Common myeloid progenitor, CD34-positive (primary cell): Measurements from ENCODE around the gene DNAJB11.
"Not testable (repeated sequence)": the region's sequence is repeated elsewhere in the genome, so short reads cannot be mapped to it uniquely, and the experiment has no call there.

Experiments
- CTCF ChIA-PET: fragments of 350-600 bp; sonication (Branson Sonifier 250); formaldehyde crosslinking; loops from one replicate; lab custom pipeline; 2021; ENCODE audit warnings: antibody characterized with exemption; lab: Charles Lee
- POLR2A ChIA-PET: fragments of 350-600 bp; sonication (Branson Sonifier 250); formaldehyde crosslinking; loops from one replicate; lab custom pipeline; 2021; ENCODE audit warnings: antibody characterized with exemption; lab: Charles Lee
- DNase-seq, 3 donors: peaks; one replicate each; pipeline versions ENCODE4 v3.0.0 to v3.0.0-alpha.2; 2013
- H3K27ac ChIP-seq, 2 experiments: 1 replicate in 1 of 2; 2 replicates in 1 of 2; pipeline ENCODE4 v1.7.0; 2013; ENCODE audit warnings: inconsistent platforms in 2 of 2, low read length in 2 of 2, mild to moderate bottlenecking in 2 of 2, low read depth in 1 of 2, moderate library complexity in 1 of 2; ENCODE audit not compliant: severe bottlenecking in 2 of 2, insufficient read depth in 1 of 2, poor library complexity in 1 of 2
- H3K27me3 ChIP-seq, 5 experiments: replicated peaks in 2 of 5; 1 replicate in 3 of 5; 2 replicates in 2 of 5; pipeline versions ENCODE4 v1.6.1 to v1.7.0; 2013; ENCODE audit warnings: low read length in 4 of 5, mild to moderate bottlenecking in 2 of 5, moderate library complexity in 2 of 5, inconsistent platforms in 1 of 5; ENCODE audit not compliant: insufficient read depth in 5 of 5, control insufficient read depth in 4 of 5
- H3K36me3 ChIP-seq, 4 experiments: 1 replicate in 2 of 4; 2 replicates in 2 of 4; pipeline versions ENCODE4 v1.6.1 to v1.7.0; 2013; ENCODE audit warnings: low read length in 3 of 4, control low read depth in 1 of 4, mild to moderate bottlenecking in 1 of 4; ENCODE audit not compliant: control insufficient read depth in 4 of 4, insufficient read depth in 4 of 4
- H3K4me1 ChIP-seq, 4 experiments: 1 replicate in 3 of 4; 2 replicates in 1 of 4; pipeline versions ENCODE4 v1.6.1 to v1.7.1; 2013; ENCODE audit warnings: low read length in 3 of 4, mild to moderate bottlenecking in 3 of 4, control low read depth in 1 of 4, inconsistent platforms in 1 of 4, moderate library complexity in 1 of 4; ENCODE audit not compliant: control insufficient read depth in 4 of 4, insufficient read depth in 4 of 4; ENCODE audit errors: control extremely low read depth in 1 of 4
- H3K4me3 ChIP-seq, 7 experiments: 1 replicate in 4 of 7; 2 replicates in 3 of 7; pipeline versions ENCODE4 v1.5.1 to v1.7.0; 2013; ENCODE audit warnings: mild to moderate bottlenecking in 7 of 7, low read length in 6 of 7, moderate library complexity in 6 of 7, inconsistent platforms in 2 of 7, low read depth in 2 of 7, control low read depth in 1 of 7; ENCODE audit not compliant: insufficient read depth in 4 of 7, control insufficient read depth in 1 of 7; ENCODE audit errors: extremely low read depth in 1 of 7
- H3K9me3 ChIP-seq, 5 experiments: 1 replicate in 4 of 5; 2 replicates in 1 of 5; pipeline versions ENCODE4 v1.6.1 to v1.7.1; 2013; ENCODE audit warnings: low read length in 4 of 5, mild to moderate bottlenecking in 2 of 5, inconsistent platforms in 1 of 5, low read depth in 1 of 5, moderate library complexity in 1 of 5; ENCODE audit not compliant: control insufficient read depth in 4 of 5, insufficient read depth in 2 of 5; ENCODE audit errors: control extremely low read depth in 1 of 5
- WGBS: methylation state at CpG from one replicate; pipeline ENCODE4 v1.1.5; 2013; ENCODE audit not compliant: insufficient coverage; 5-methylcytosine and 5-hydroxymethylcytosine counted together

Gene DNAJB11

DNA sequence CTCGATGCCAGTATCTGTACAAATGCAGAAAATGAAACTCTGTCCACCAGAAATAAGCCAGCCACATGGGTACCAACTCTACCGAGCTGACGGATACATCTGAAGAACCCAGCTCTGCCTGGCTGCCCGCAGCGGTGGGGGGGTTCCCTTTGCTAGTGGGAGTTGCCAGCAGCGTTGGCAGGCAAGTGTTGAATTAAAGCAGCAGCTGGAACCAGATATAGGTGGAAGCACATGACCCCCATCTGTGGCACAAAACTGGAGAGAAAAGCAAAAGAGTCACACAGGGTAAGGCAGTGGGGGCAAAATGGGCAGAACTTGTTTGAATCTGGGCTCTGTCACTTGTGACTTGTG, 44.3 kb upstream of the DNAJB11 start:
- ChIA-PET POLR2A (interaction anchor here (0.6 to 1.6 kb wide), 4 partner anchors 8 to 922 kb away, joined by 3 read pairs; partner anchors contain the start of gene TBCCD1), CTCF (interaction anchor here (0.6 to 1.8 kb wide), 5 partner anchors 9 to 558 kb away, joined by 3 to 6 read pairs (median 3); no protein-coding TSS in a partner anchor)
- H3K36me3 ChIP-seq: no peaks in the 10 kb centered on the region
- DNase-seq: peak in 2 of 3 donors; percentile 37 to 68
- 90% methylated on average over 5 of the region's 6 CpGs for WGBS
- peaks cover 7 to 64% (median 42%) of the 10 kb centered on the region in 4 experiments for H3K4me1 ChIP-seq
- H3K9me3 ChIP-seq: peaks cover 0 to 4% (median 0%) of the 10 kb centered on the region in 5 experiments
- no peak overlapping the region for H3K4me3 ChIP-seq
- H3K27ac ChIP-seq: no peak overlapping the region
- no peaks in the 10 kb centered on the region for H3K27me3 ChIP-seq

- WGBS: 55% methylated on average over 8 of the region's 11 CpGs
- peak overlapping the region in 1 of 2 experiments; percentile 49 for H3K27ac ChIP-seq
Measured at GRCh38 chr3:186529201-186529999, 41.1 kb upstream of the DNAJB11 start.

GRCh38 chr3:186530415-186530814, 40.1 kb upstream of the DNAJB11 start:
- Histone ChIP-seq H3K4me3 (no peak overlapping the region), H3K27ac (no peak overlapping the region), H3K36me3 (no peaks in the 10 kb centered on the region), H3K9me3 (peaks cover 0 to 4% (median 0%) of the 10 kb centered on the region in 5 experiments), H3K4me1 (peaks cover 25 to 81% (median 59%) of the 10 kb centered on the region in 4 experiments), H3K27me3 (no peaks in the 10 kb centered on the region)
- no peak for DNase-seq
- ChIA-PET POLR2A (no interaction called here), CTCF (interaction anchor here (1.8 to 3.5 kb wide), 4 partner anchors 11 to 271 kb away, joined by 8 to 41 read pairs (median 10); no protein-coding TSS in a partner anchor)

More at GRCh38 chr3:186529201-186529999, 41.1 kb upstream of the DNAJB11 start:
- DNase-seq: peak; percentile 73 to 99 (median 97)
- no peaks in the 10 kb centered on the region for H3K36me3 ChIP-seq
- H3K9me3 ChIP-seq: peaks cover 0 to 4% (median 0%) of the 10 kb centered on the region in 5 experiments
- ChIA-PET CTCF (interaction anchor here (0.9 to 3.5 kb wide), 18 partner anchors 10 to 552 kb away, joined by 3 to 41 read pairs (median 4); no protein-coding TSS in a partner anchor), POLR2A (interaction anchor here (0.7 to 1.6 kb wide), 4 partner anchors 9 to 181 kb away, joined by 3 to 17 read pairs (median 4); no protein-coding TSS in a partner anchor)
- no peaks in the 10 kb centered on the region for H3K27me3 ChIP-seq
- H3K4me1 ChIP-seq: peaks cover 24 to 79% (median 57%) of the 10 kb centered on the region in 4 experiments
- peak overlapping the region in 1 of 7 experiments; percentile 36 for H3K4me3 ChIP-seq

DNA sequence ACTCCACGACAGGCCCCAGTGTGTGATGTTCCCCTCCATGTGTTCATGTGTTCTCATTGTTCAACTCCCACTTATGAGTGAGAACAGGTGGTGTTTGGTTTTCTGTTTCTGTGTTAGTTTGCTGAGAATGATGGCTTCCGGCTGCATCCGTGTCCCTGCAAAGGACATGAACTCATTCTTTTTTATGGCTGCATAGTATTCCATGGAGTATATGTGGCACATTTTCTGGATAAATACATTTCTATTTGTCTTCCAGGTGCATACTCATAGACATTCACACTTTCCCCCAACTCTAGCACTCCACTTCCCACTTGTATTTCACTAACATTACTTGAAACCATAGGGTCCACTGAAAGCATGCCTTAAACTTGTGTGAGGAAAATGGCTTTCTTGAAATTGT, 38.8 kb upstream of the DNAJB11 start:
- H3K36me3 ChIP-seq, DNase-seq, POLR2A ChIA-PET, H3K27me3 ChIP-seq, H3K27ac ChIP-seq, H3K9me3 ChIP-seq, H3K4me3 ChIP-seq: not testable (repeated sequence)
- WGBS: no CpG with 5 or more reads among the region's 3 CpGs
- CTCF ChIA-PET: interaction anchor here (5.6 kb wide), 1 partner anchor 14 kb away, joined by 40 read pairs; no protein-coding TSS in a partner anchor
- peaks cover 27 to 74% (median 58%) of the 10 kb centered on the region in 4 experiments for H3K4me1 ChIP-seq

DNA sequence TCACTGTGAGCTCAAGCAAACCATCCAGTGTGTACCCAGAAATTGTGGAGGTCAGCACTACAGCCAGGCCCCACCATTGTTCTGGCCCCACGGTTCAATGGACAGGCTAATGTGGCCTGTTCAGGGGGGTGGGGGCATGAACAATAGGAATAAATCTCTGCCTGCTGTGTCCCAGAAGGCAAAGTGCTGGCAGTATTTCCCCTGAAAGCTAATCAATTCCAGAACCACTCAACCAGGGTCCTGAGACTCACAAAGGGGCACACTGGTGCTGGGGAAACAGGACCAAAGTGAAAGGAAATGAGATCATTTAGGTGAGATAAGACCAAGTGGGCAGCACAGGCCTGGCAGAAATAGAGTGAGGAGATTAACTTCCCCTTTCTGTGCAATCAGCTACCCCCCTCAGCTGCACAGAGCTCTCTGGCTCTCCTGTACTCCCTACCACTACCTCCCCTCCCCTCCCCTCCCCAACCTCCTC, 37.9 kb upstream of the DNAJB11 start:
- no peaks in the 10 kb centered on the region for H3K27me3 ChIP-seq
- H3K36me3 ChIP-seq: no peaks in the 10 kb centered on the region
- H3K27ac ChIP-seq: no peak overlapping the region
- DNase-seq: peak; percentile 53 to 91 (median 85)
- ChIA-PET POLR2A (interaction anchor here (1.1 kb wide), 1 partner anchor 13 kb away, joined by 4 read pairs; no protein-coding TSS in a partner anchor), CTCF (interaction anchor here (1.2 to 5.6 kb wide), 4 partner anchors 14 to 274 kb away, joined by 3 to 40 read pairs (median 6); no protein-coding TSS in a partner anchor)
- H3K9me3 ChIP-seq: peaks cover 0 to 4% (median 0%) of the 10 kb centered on the region in 5 experiments
- peak overlapping the region in 1 of 7 experiments; percentile 20 for H3K4me3 ChIP-seq
- WGBS: no CpG with 5 or more reads among the region's 1 CpG
- H3K4me1 ChIP-seq: peaks cover 27 to 77% (median 63%) of the 10 kb centered on the region in 4 experiments

- Histone ChIP-seq H3K27me3 (no peaks in the 10 kb centered on the region), H3K36me3 (no peaks in the 10 kb centered on the region), H3K9me3 (no peaks in the 10 kb centered on the region), H3K4me3 (no peak overlapping the region), H3K27ac (no peak overlapping the region), H3K4me1 (peaks cover 25 to 64% (median 50%) of the 10 kb centered on the region in 4 experiments)
- ChIA-PET POLR2A (interaction anchor here (0.7 kb wide), 2 partner anchors 8 to 877 kb away, joined by 3 read pairs; no protein-coding TSS in a partner anchor), CTCF (interaction anchor here (0.7 to 12.4 kb wide), 10 partner anchors 15 to 554 kb away, joined by 3 to 232 read pairs (median 3); no protein-coding TSS in a partner anchor)
- peak; percentile 50 to 93 (median 89) for DNase-seq
- 42% methylated on average over 5 of the region's 6 CpGs for WGBS
Measured at GRCh38 chr3:186534113-186534669, 36.3 kb upstream of the DNAJB11 start.
